GM04504 (cell line): ENCODE data around the gene RTKN.
A peak's percentile ranks its signal among the peaks of the same experiment; 100 is the strongest.
"Not testable (repeated sequence)": the region's sequence is repeated elsewhere in the genome, so short reads cannot be mapped to it uniquely, and the experiment has no call there.

ENCODE experiments used
- DNase-seq: peaks from one replicate; pipeline ENCODE4 v3.0.0-alpha.2; 2012; ENCODE audit warnings: low read depth

The RTKN gene

DNA sequence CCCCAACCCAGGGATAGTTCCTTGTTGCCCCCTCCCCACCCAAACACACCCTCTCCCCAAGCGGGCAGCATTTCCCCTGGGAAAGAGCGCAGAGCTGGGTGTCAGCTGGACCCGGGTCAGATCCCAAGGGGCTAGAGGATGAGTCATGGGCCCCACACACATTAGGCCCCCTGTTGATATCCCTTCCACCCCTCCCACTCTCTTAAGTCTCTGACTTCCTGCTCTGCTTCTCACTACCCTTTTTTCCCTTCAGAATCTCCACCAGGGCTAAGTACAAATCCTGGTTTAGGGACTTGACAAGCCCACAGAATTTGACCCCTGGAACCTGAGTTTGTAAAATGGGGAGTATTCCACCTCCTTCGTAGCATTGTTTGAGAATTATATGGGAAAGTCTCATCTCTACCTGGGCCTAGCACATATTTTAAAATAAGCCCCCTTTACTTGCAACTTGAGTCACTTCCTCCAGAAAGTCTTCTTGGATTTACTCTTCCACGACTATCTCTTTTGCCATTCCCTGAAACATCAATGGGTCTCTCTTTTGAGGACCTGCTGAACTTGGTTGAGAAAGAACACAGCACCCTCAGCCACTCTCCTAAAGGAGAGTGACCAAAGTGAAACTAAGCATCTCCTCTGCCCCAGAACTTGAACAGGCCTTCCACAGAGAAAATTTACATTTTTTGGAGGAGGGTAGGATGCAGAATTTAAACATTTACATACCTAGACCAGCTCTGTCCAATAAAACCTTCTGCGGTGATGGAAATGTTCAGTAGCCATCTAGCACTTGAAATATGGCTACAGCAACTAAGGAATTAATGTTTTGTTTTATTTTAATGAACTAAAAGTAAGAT lies 4.7 kb downstream of the RTKN start:
- no peak for DNase-seq

DNA sequence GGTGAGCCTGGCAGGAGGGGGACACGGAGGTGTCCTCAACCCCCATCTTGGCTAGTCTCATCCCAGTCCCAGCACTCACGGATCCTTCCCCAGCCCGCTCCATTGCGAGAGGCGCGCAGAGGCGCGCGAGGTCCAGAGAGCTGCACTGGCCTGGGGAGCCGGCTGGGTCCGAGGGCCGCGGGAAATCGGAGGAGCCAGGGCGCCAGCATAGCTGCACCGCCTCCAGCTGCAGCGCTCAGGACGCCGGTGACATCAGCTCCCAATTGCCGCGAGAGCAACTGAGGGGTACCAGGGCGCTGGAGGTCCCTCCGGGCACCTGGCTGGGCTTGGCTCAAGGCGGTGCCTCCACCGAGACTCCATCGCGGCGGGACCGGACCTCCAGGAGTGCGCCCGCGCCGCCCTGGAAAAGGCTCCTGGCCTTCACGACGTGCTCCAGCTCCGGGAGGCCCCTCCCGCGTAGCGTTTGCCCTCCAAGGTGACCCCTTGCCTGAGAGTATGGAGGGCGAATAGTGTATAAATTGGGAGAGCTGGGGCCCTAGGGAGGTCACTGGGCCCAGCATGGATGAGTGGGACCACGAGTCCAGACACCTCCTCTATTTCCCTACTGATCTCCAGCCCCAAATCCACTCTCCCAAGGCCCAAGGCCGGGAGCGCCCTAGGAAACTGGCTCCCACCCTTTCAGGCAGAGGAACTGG lies 5.5 kb downstream of the RTKN start:
- no peak for DNase-seq

DNA sequence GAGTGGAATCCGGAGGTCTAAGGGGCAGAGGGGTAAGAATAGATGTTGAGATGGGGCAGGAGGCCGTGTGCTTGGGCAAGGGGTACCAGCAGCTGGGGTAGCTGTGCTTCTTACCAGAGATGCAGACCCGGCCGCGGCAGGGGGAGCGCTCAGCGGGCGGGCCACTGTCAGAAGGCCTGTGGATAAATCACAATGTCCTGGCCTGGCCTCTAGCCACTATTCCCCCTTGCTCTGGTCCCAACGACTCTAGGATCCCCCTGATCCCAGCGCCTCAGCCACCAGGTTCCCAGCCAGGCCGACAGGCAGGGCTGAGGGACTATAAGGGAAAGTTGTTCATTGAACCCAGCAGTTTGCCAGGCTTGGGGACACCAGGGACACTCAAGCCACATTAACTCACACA lies 11.2 kb downstream of the RTKN start:
- DNase-seq = no peak

DNA sequence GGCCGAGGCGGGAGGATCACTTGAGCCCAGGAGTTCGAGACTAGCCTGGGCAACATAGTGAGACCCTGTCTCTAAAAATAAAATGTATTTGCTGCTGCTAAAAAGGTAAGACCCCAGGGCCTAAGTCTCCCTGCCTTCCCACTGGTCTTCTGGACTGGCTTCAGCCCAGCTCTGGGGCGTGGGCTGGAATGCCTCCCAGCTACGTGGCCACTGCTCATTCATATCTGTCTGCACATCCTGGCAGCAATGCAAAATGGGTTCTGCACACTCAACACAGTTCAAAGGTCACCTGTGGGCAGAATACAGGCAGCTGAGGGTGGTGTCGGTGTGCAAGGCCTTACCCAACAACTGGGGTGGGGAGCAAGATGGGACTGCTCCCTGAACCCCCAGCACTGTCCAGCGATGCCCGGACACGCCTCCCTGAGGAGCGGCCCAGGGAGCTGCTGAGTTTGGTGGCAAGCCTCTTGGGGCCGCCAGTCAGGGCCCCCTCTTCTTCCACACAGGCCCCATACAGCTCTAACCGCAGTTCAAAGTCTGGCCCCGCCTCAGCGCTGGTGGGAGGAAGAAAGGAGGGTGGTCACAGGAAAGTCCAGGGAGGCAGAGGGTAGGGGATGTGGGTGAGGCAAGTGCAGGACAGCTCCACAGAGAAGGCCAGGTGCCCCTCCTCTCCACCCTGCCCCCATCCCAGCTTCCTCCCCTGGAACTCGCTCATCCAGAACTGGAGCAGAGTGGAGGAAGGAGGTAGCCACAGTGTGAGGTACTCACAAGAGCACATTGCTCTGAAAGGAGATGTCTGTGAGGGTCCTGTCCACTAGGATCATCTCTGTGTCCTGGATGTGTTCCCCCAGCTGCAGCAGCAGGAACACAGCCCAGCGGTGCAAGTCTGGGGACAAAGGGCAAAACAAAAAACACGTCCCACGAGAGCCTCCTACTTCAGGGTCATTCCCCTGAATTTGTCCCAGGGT lies 12.0 kb downstream of the RTKN start:
- DNase-seq = no peak

DNA sequence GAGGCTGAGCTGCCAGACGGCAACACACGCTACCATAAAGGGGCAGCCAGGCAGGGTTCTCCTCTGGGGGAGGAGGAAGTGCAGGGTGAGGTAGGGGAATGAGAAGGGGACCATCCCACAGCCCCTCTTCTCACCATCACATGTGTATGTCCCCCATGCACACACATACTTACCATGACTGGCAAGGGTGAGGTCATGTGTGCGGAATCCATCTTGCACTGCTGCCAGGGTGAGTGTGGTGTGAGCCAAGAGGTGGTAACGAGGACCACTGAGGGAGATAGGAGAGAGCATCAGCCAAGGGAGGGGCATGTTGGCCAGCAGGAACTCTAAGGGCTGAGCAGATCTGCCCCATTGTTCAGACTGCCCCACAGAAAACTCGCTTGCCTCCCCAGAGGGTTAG lies 13.1 kb downstream of the RTKN start:
- DNase-seq = no peak

DNA sequence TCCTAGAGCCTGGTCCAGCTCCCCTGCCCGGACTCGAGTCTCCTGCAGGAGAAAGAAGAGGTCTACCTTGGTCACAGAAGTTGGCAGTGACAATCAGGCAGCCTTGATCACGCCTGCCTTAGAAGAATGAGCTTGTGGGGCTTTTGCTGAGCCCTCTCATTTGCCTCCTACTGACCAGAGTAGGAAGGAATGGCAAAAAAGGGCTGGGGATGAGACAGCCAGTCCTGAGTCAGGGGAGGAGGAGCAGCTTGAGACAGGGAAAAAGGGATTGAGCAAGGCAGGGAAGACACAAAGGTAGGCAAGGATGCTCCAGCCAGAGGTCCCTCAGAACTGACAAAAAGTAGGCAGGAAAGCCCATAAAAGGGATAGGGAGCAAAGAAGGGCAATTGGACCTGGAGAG lies 14.2 kb downstream of the RTKN start:
- no peak for DNase-seq

DNA sequence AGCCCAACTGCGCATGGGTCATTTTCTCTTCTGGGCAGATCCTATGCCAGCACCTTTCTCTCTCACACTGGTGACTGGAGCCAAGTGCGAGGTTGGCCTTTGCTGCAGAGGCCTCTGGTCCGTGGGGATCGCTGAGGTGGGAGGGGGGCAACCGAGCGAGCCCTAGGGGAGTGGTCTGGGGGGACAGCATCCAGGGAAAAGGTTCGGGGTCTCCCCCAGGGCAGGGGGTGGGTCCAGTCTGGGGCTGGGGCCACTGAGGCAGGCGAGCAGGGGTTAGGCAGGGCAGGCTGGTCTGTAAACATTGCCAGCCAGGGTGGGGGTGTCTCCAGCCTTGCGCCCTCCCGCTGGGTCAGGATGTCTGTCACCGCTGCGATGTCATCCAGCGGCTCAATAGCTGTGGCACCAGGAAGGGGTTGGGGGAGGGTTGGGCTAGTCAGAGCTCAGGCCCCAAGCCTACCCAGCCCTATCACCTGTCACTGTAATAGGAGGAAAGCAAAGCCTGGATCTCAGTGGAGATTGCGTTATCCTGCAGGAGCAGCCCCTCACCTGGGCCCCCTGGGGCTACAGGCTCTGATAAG lies 15.5 kb downstream of the RTKN start:
- DNase-seq = no peak

DNA sequence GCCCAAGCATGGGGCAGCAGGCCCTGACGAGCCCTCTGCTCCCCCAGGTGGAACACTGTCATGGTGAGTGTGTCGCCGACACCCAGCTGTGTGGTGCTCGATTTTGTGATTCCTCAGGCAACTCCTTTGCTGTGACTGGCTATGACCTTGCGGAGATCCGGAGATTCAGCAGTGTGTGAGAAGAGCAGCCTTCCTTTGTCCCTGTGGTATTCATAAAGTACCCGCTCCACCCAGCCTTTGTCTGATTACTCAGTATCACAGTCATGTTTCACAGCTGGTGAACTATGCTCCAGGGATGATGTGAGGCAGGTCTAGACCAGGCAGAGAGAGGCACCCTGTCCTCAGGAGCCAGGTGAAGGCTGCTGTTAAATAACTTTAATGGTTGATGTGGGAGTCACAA lies 16.2 kb downstream of the RTKN start:
- no peak for DNase-seq

DNA sequence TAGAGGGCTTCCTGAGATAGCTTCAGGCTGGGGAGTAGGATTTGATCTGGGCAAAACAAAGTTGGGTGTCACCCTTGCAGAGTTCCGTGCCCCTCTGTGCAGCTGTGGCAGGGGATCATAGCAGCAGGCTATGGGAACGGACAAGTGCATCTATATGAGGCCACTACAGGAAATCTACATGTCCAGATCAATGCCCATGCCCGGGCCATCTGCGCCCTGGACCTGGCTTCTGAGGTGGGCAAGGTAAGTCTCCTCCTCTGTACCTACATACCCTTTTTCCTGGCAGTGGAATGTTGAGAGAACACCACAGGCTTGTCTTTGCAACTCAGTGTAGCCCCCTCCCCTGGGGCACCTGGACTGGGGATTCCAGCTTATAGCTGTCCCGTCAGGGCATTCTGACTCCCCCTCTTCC lies 16.7 kb downstream of the RTKN start:
- DNase-seq = no peak

DNA sequence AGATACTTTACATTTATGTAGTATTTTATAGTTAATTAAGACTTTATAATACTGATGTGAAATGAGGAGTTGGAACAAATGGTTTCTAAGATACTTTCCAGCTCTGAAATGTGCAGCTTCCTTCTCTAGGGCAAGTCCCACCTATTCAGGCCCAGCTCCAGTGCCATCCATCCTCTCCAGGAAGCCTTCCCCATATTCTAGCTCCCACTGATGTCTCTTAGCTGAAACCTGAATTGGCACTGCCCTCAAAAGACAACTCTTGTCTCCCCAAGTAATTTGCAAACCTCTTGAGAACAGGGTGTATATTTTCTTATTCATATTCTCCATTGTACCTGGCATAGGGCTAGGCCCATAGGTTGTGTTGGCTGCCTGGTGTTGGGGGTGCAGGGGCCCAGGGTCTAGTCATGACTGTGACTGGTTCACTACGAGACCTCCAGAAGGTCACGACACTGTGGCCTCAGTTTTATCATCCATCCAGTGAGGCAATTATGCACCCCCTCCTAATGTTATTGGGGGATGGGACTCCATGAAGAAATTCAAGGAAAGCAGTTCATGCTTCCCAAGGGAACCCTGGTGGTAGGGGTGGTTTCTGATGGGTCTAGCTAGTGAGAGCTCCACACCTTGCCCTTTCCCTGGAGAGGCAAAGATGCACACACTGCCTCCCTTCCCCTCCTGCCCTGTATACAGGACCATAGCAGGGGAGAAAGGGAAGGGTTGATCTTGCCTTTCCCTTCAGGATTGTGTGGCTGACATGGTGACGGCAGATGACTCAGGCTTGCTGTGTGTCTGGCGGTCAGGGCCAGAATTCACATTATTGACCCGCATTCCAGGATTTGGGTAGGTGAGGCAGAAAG lies 17.4 kb downstream of the RTKN start:
- no peak for DNase-seq

DNA sequence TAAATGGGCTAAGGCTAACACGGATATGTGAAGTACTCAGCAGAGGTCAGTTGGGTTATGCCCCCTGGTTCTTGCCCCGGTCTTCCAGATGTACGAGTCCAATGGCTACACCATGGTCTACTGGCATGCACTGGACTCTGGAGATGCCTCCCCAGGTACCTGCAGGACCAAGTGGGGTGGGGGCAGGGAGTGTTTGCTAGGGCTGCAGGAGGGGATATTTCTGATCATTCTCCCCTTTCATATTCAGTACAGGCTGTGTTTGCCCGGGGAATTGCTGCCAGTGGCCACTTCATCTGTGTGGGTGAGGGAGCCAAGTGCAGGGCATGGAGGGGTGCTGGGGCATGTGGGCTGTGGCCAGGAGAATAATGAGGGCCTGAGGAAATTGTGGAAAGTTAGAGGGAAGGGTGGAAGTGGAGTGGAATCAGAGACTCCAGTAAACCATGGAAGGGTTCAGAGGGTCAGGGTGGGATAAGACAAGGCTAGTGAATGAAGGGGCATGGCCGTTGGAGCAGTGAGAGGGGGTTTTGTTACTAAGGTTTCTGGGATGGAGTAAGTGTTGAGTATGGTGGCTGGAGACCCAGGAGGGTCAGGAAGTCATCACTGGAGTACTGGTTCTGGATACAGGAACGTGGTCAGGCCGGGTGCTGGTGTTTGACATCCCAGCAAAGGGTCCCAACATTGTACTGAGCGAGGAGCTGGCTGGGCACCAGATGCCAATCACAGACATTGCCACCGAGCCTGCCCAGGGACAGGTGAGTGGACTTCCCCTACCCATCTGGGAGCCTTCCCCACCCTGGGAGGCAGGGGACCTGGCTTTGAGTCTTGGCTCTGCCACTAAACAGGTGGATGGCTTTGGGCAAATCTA lies 18.3 kb downstream of the RTKN start:
- DNase-seq = no peak

DNA sequence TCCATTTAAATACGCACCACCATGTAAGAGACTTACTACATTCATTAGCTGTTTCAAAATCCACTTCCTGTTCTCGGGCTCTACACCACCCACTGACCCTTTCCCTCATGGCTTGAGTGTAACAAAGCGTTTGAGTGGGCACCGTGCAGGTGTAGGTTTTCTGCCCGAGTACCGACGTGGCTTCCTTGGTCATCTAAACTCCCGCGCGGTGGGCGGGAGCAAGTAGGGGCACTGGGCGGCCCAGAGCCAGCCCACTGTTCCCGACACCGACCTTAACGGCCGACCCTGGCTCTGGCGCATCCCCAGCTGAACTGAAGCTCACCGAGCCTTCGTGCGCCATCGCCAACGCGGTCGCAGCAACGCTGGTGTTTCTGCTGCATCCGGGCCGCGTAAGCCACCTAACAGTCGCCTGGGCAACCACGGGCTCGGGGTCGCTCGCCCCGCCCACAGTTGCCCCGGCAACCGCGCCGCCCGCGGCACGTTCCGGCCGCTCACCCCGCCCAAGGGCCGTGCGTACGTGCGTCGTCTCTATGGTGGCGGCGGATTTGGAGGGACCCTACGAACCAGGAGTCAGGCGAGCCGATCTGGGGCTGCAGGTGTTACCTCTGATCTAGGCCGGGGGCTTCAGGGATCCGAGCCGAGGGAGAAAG lies 20.4 kb downstream of the RTKN start, which contains the start of the genes C2orf81 and WDR54:
TSS of gene C2orf81 (minus strand) at position 399 of the 650 bp plus-strand sequence. CDS start at position 340, 59 bp downstream.
TSS of gene WDR54 (plus strand) at position 510 of the 650 bp plus-strand sequence. CDS start 424 bp downstream, outside the sequence.
- DNase-seq = peak; percentile 65

DNA sequence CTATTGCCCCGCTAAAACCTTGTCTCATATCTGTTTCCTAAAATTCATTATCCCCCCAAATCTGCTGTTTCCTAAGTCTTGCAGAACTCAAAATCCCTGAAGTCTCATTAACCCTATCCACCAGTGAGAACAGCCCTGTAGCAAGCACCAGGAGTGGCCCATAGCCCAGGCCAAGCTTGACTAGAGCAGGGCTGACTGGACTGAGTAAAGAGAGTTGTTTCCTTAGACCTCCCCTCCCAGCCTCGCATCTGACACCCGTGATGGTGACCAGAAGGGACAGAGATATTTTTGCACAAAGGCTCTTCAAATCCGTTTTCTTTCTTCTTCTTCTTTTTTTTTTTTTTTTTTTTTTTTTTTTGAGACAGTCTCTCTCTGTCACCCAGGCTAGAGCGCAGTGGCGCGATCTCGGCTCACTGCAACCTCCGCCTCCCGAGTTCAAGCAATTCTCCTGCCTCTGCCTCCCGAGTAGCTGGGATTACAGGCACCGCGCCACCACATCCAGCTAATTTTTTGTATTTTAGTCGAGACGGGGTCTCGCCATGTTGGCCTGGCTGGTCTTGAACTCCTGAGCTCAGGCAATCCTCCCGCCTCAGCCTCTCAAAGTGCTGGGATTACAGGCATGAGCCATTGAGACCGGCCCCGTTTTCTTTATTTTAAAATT lies 21.2 kb downstream of the RTKN start:
- DNase-seq = not testable (repeated sequence)

DNA sequence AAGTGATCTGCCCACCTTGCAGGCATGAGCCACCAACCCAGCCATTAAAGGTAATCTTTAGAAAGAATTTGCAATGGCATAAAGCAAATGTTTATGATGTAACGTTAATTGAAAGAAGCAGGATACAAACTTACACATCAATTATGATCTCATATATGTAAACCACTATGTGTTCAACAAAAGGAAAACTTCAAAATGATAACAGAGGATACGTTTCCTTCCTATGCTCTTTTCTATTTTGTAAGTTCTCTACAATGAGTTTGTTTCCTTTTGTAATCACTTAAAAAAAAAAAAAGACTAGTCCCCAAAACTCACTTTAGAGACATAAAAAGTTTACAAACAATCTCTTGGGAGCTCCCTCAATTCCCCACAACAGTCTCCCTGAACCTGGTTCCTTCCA lies 21.7 kb downstream of the RTKN start:
- no peak for DNase-seq

DNA sequence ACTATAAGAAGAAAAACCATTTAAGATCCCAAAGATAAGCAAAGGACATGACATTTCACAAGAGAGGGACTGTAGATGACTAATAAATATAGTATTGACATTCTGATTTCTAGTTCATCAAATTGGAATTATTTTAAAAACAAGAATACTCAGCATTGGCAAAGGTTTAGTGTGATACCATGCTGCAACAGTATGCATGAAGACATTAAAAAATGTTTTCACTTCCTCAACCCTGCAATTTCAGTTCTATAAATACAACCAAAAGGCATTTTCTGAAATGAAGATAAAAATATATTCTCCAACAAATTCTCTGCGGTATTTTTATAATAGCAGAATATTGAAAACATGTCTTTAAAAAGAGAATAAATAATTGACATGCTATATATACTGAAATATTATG lies 22.4 kb downstream of the RTKN start:
- no peak for DNase-seq

DNA sequence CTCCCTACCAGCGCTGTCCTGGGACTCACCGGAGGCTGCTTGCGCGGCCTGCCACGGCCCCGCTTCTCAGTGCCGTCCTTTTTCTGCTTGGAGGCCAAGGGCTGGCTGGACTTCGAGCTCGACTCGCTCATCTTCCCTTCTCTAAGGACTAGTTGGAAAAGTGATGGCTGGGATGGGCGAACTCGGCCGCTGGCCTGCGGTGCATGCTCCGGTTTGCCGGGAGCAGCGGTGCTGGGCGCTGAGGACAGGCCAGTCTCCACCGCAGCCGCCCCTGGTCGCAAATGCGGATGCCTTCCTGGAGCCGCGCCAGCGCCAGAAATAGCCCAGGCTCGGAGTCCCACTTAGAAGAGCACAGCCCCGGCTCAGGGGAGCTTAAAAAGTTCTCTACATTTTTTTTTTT lies 23.4 kb downstream of the RTKN start:
- DNase-seq = no peak

DNA sequence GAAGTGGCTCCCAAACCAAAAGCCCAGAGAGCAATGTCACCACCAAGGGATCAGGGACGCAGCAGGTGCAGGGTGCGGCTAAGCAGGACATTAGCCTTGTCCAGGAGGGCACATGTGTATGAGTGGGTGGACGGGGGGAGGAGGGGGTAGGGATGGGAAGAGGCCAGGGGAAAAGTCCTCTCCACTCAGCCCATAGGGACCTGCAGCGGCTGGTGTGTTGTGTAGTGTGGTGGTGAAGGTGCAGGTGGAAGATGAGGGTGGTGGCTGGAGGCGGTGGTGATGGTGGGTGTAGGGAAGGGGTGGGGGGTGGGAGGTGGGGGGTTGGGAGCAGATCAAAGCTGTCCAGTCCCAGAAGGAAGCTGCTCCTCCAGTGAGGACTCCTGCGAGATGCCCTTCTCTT lies 24.0 kb downstream of the RTKN start:
- no peak for DNase-seq

DNA sequence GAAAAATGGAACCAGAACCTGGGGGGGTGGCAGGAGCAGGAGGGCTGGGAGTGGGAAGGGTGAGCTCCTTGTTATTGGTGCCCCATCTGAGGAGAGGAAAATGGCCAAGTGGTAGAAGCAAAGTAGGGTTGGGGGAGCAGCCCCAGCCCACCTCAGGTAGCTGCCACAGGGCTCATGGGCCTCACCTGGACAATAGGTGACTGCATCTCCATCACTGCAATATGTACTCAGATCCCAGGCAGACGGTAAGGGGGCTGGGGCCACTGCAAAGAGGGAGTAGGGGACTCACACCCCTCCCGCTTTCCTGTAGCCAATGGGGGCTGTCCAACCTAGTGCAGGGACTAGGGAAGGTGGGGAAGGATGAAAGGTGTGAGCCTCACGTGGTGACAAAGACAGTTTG lies 24.5 kb downstream of the RTKN start:
- no peak for DNase-seq

DNA sequence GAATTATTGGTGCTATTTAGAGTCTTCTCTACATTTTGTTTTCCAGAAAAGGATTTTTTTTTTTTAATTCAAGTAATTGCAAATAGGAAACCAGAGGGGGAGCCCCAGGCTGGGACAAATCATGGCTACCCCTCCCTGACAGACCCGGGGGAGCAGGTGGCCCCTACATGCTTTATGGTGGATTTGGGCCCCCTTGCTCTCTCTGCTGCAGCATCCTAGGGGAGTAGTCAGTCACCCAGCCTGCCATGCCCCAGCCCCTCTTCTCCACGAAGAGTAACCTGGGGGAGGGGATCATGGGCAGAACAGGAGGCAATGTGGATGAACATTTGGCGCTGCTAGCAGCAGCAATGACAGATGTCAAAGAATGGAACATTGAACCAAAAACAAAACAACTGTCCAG lies 25.0 kb downstream of the RTKN start:
- no peak for DNase-seq
